Mucosa of descending colon (tissue), 3 donors: ENCODE data around the gene CD200. TPM values are rescaled to one million over a fixed set of nuclear protein-coding genes. Genes with fewer than 3 reads are reported as not detected.

ENCODE experiments used
- ATAC-seq: fragments of 200-7000 bp; cut with Tn5 transposase; one replicate; pipeline ENCODE4 v1.9.1; 2020; ENCODE audit warnings: mild to moderate bottlenecking, moderate library complexity
- DNase-seq, 3 donors: peaks; one replicate each; pipeline ENCODE4 v3.0.0-alpha.2; 2020
- H3K36me3 ChIP-seq: fragments of 200-600 bp; one replicate; pipeline ENCODE4 v1.8.0; 2021; ENCODE audit warnings: low read depth, mild to moderate bottlenecking
- H3K4me1 ChIP-seq: fragments of 200-600 bp; one replicate; pipeline ENCODE4 v1.8.0; 2021; ENCODE audit warnings: low read depth, mild to moderate bottlenecking
- H3K4me3 ChIP-seq: fragments of 200-600 bp; one replicate; pipeline ENCODE4 v1.8.0; 2021; ENCODE audit warnings: mild to moderate bottlenecking
- H3K9me3 ChIP-seq: fragments of 200-600 bp; one replicate; pipeline ENCODE4 v1.8.0; 2021; ENCODE audit warnings: mild to moderate bottlenecking
- intact Hi-C, 2 donors: fragments of 100-400 bp; cut with DNase I in 1 of 2; cut with micrococcal nuclease in 1 of 2; formaldehyde crosslinking; loops; one replicate each; pipeline versions ENCODE4 v1.11.0 to v1.11.1; 2022; cut with DNase I, micrococcal nuclease
- total RNA-seq, 3 donors: library from RNA; stranded (reverse); fragmentation: NEBNext Ultra II Directional in 2 of 3; extraction: Animal tissue kit (Norgen Biotek cat#: 25700) in 2 of 3; gene quantifications; one replicate each; pipeline versions ENCODE4 v1.2.1 to v1.2.4, GENCODE V29; 2021 to 2023
- TF ChIP-seq, protein P1 (sequence below): fragments of 200-600 bp; IDR thresholded peaks from one replicate; pipeline ENCODE4 v1.8.0; 2022; ENCODE audit warnings: antibody characterized with exemption, mild to moderate bottlenecking
- donor health status: DM: no; HTN: no; CAD: no; lungs with moderate emphysema.
- donor health status: DM: no; HTN: no; CAD: no.
- donor health status: DM: no; HTN: yes; CAD: no.

CD200 gene
- total RNA-seq, 3 donors from 2014 or later = 3.3 to 6.4 (median 3.9) TPM

GRCh38 chr3:112350018-112350810, 17.3 kb downstream of the CD200 start:
- ATAC-seq (no peak), DNase-seq (no peak)
- H3K4me1 ChIP-seq = no peaks in the 10 kb centered on the region
- TF ChIP-seq, protein P1, sequence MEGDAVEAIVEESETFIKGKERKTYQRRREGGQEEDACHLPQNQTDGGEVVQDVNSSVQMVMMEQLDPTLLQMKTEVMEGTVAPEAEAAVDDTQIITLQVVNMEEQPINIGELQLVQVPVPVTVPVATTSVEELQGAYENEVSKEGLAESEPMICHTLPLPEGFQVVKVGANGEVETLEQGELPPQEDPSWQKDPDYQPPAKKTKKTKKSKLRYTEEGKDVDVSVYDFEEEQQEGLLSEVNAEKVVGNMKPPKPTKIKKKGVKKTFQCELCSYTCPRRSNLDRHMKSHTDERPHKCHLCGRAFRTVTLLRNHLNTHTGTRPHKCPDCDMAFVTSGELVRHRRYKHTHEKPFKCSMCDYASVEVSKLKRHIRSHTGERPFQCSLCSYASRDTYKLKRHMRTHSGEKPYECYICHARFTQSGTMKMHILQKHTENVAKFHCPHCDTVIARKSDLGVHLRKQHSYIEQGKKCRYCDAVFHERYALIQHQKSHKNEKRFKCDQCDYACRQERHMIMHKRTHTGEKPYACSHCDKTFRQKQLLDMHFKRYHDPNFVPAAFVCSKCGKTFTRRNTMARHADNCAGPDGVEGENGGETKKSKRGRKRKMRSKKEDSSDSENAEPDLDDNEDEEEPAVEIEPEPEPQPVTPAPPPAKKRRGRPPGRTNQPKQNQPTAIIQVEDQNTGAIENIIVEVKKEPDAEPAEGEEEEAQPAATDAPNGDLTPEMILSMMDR = no peak
- intact Hi-C loops = no loop called here
- H3K4me3 ChIP-seq = no peak overlapping the region
- no peaks in the 10 kb centered on the region for H3K36me3 ChIP-seq
- no peaks in the 10 kb centered on the region for H3K9me3 ChIP-seq

GRCh38 chr3:112351036-112351435, 18.1 kb downstream of the CD200 start:
- Histone ChIP-seq H3K9me3 (no peaks in the 10 kb centered on the region), H3K36me3 (no peaks in the 10 kb centered on the region), H3K4me1 (no peaks in the 10 kb centered on the region), H3K4me3 (no peak overlapping the region)
- DNase-seq (no peak), ATAC-seq (no peak)
- TF ChIP-seq, protein P1 = no peak
- intact Hi-C loops = no loop called here

DNA sequence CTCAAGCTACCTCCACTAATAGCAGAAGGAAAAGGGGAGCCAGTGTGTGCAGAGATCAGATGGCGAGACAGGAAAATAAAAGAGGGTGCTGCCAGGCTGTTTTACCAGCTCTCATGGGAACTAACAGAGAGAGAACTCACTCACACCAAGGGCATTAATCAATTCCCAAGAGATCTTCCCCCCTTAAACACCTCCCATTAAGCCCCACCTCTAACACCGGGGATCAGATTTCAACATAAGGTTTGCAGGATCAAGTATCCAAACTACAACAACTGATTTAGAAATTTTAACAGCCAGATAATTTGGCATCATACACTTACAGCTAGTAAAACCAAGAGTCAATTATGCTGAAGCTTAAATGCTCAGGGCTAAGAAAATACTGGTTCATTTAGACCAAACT, 18.9 kb downstream of the CD200 start:
- Histone ChIP-seq H3K9me3 (no peaks in the 10 kb centered on the region), H3K4me3 (no peak overlapping the region), H3K36me3 (no peaks in the 10 kb centered on the region), H3K4me1 (no peaks in the 10 kb centered on the region)
- TF ChIP-seq, protein P1 = no peak
- intact Hi-C loops = no loop called here
- DNase-seq (no peak), ATAC-seq (no peak)

- no peak for ATAC-seq
- H3K36me3 ChIP-seq = no peaks in the 10 kb centered on the region
- no peaks in the 10 kb centered on the region for H3K9me3 ChIP-seq
- no peaks in the 10 kb centered on the region for H3K4me1 ChIP-seq
- intact Hi-C loops = no loop called here
- no peak overlapping the region for H3K4me3 ChIP-seq
- no peak for DNase-seq
- TF ChIP-seq, protein P1 = no peak
Measured at GRCh38 chr3:112352720-112353119, 19.8 kb downstream of the CD200 start.

DNA sequence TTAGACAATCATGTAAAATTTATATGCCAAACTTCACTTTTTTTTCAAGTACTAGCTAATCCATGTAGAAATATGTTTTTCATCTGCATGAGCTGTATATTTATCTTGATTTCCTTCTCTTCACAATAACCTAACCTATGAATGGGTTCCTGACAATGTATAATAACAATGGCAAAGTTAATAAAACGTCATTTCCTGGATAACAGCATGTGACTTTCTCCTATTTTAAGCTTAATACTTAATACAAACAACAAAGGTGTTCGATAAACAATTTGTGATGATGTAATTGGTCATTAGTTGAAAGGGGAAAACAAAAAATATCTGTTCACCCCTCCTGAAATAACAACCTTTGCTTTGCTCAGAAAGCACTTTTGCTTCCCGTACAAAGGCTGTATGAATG, 20.4 kb downstream of the CD200 start:
- Histone ChIP-seq H3K36me3 (no peaks in the 10 kb centered on the region), H3K4me3 (no peak overlapping the region), H3K4me1 (no peaks in the 10 kb centered on the region), H3K9me3 (no peaks in the 10 kb centered on the region)
- ATAC-seq = no peak
- no peak for DNase-seq
- TF ChIP-seq, protein P1 = no peak
- intact Hi-C loops = no loop called here
